Measurements from ENCODE around the gene CCL28. TPM values are rescaled to one million over a fixed set of nuclear protein-coding genes. Genes with fewer than 3 reads are reported as not detected.

The CCL28 gene
- total RNA-seq, 1 experiment from 2014 or later: not detected

GRCh38 chr5:43400082-43400481 lies 12.1 kb downstream of the CCL28 start:
- Histone ChIP-seq H3K4me1 (ENCODE audit: insufficient read depth, low read length) (no peaks in the 10 kb centered on the region), H4K8ac (replicated peaks; ENCODE audit: insufficient read length, low read depth, low read length) (no peak overlapping the region), H3K18ac (ENCODE audit: insufficient read length, low read depth, low read length) (no peak overlapping the region), H3K4ac (ENCODE audit: low read depth, low read length) (no peak overlapping the region), H2AK5ac (ENCODE audit: insufficient read length, low read length) (no peak overlapping the region), H3K56ac (ENCODE audit: insufficient read length, low read depth, low read length) (no peak overlapping the region), H4K20me1 (ENCODE audit: control insufficient read depth, insufficient read depth, insufficient read length) (no peaks in the 10 kb centered on the region), H2BK20ac (ENCODE audit: low read depth, low read length, poor library complexity, severe bottlenecking) (no peak overlapping the region), H4K5ac (ENCODE audit: insufficient read length, low read depth, low read length) (no peak overlapping the region), H3K9me3 (ENCODE audit: control insufficient read depth, low read depth, low read length) (no peaks in the 10 kb centered on the region), H2BK15ac (ENCODE audit: low read depth, low read length) (no peak overlapping the region), H3K27me3 (ENCODE audit: insufficient read depth, low read length) (no peaks in the 10 kb centered on the region), H2BK12ac (ENCODE audit: insufficient read length, low read depth, low read length) (no peak overlapping the region), H3K14ac (ENCODE audit: insufficient read depth, low read length) (no peak overlapping the region), H3K23me2 (ENCODE audit: insufficient read length, low read depth, low read length, poor library complexity, severe bottlenecking) (peaks cover 4% of the 10 kb centered on the region), H3K9ac (ENCODE audit: extremely low read depth, insufficient read length, low read length) (no peak overlapping the region), H3K4me2 (ENCODE audit: insufficient read depth, insufficient read length, low read length) (no peak overlapping the region), H2BK120ac (ENCODE audit: low read depth, low read length, poor library complexity, severe bottlenecking) (no peak overlapping the region), H2AFZ (ENCODE audit: low read length) (no peak overlapping the region), H2BK5ac (ENCODE audit: insufficient read length, low read length) (no peak overlapping the region), H3K79me1 (ENCODE audit: insufficient read depth, low read depth, low read length, poor library complexity, severe bottlenecking) (no peaks in the 10 kb centered on the region), H4K91ac (ENCODE audit: insufficient read length, low read depth, low read length) (no peak overlapping the region), H3K27ac (ENCODE audit: insufficient read length, low read depth, low read length) (no peak overlapping the region), H3K23ac (ENCODE audit: insufficient read length, low read depth, low read length) (no peak overlapping the region), H3K79me2 (ENCODE audit: insufficient read depth, low read length) (no peaks in the 10 kb centered on the region), H3T11ph (ENCODE audit: low read length) (no peak overlapping the region)
- H3K4me3 Mint-ChIP-seq: no peak overlapping the region
- H3K27me3 Mint-ChIP-seq (ENCODE audit: low read depth): peaks cover 7% of the 10 kb centered on the region
- H3K36me3 Mint-ChIP-seq (ENCODE audit: insufficient read depth in 1 of 3, low read depth in 3 of 3): peaks cover 2 to 6% (median 2%) of the 10 kb centered on the region in 3 experiments; a peak in 3 of 7 replicates
- H3K4me1 Mint-ChIP-seq: no peaks in the 10 kb centered on the region
- H3K27ac Mint-ChIP-seq: no peak overlapping the region
- TF ChIP-seq, protein P1, sequence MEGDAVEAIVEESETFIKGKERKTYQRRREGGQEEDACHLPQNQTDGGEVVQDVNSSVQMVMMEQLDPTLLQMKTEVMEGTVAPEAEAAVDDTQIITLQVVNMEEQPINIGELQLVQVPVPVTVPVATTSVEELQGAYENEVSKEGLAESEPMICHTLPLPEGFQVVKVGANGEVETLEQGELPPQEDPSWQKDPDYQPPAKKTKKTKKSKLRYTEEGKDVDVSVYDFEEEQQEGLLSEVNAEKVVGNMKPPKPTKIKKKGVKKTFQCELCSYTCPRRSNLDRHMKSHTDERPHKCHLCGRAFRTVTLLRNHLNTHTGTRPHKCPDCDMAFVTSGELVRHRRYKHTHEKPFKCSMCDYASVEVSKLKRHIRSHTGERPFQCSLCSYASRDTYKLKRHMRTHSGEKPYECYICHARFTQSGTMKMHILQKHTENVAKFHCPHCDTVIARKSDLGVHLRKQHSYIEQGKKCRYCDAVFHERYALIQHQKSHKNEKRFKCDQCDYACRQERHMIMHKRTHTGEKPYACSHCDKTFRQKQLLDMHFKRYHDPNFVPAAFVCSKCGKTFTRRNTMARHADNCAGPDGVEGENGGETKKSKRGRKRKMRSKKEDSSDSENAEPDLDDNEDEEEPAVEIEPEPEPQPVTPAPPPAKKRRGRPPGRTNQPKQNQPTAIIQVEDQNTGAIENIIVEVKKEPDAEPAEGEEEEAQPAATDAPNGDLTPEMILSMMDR (conservative IDR thresholded peaks at IDR 0.05): no peak
- WGBS (ENCODE audit: extremely low coverage, insufficient read length, low lambda C conversion rate): no CpG with 5 or more reads among the region's 3 CpGs
- DNase-seq: no peak
- peaks cover 5 to 6% of the 10 kb centered on the region in 2 experiments; a peak in 4 of 5 replicates for H3K9me3 Mint-ChIP-seq

All from H9 (cell line).